Measurements from ENCODE around the gene CYP2W1. TPM values are rescaled to one million over a fixed set of nuclear protein-coding genes. Genes with fewer than 3 reads are reported as not detected.

Gene CYP2W1
- total and polyA plus RNA-seq, 2 experiments from 2014 or later = not detected

GRCh38 chr7:977326-978048, 5.5 kb upstream of the CYP2W1 start:
- WGBS, 2 experiments (ENCODE audit: low coverage in 1 of 2, low lambda C conversion rate in 2 of 2, missing lambda C conversion rate in 2 of 2) = 70 to 76% methylated on average over 17 to 19 of the region's 19 CpGs

GRCh38 chr7:978049-978346, 5.0 kb upstream of the CYP2W1 start:
- no peak overlapping the region for H2AFZ ChIP-seq
- 0 out of 2 replicates have a peak, but pooled peaks cover 5% of the 10 kb centered on the region for H3F3A ChIP-seq (ENCODE audit: insufficient read depth)
- TF ChIP-seq EZH2 (IDR thresholded peaks at IDR 0.05; ENCODE audit: insufficient read depth, poor library complexity, severe bottlenecking) = no peak
- H3K4me3 ChIP-seq = no peak overlapping the region
- H3K36me3 ChIP-seq (ENCODE audit: low read depth) = 0 out of 2 replicates have a peak, but pooled peaks cover 2% of the 10 kb centered on the region
- H3K9me3 ChIP-seq (ENCODE audit: low read depth) = no peaks in the 10 kb centered on the region
- H3K27ac ChIP-seq = no peak overlapping the region
- no peak for DNase-seq
- no peaks in the 10 kb centered on the region for H4K20me1 ChIP-seq (ENCODE audit: insufficient read depth)
- no peaks in the 10 kb centered on the region for H3K27me3 ChIP-seq (replicated peaks; ENCODE audit: insufficient read depth)
- no peaks in the 10 kb centered on the region for H3K4me1 ChIP-seq (ENCODE audit: insufficient read depth)
- H3K4me2 ChIP-seq (ENCODE audit: unreplicated experiment) = no peak overlapping the region
- in situ Hi-C loops (cut with MboI) = no loop called here
- peaks cover 19% of the 10 kb centered on the region for H3K79me2 ChIP-seq (ENCODE audit: insufficient read depth)
- H3K9me2 ChIP-seq (ENCODE audit: insufficient read depth) = no peaks in the 10 kb centered on the region
- no peak overlapping the region for H3K9ac ChIP-seq
- WGBS, 2 experiments (ENCODE audit: low coverage in 1 of 2, low lambda C conversion rate in 2 of 2, missing lambda C conversion rate in 2 of 2) = 75 to 84% methylated on average over 7 of the region's 7 CpGs

More at GRCh38 chr7:977326-978048, 5.5 kb upstream of the CYP2W1 start:
- Histone ChIP-seq H3K9ac (no peak overlapping the region), H3K9me2 (ENCODE audit: insufficient read depth) (no peaks in the 10 kb centered on the region), H4K20me1 (ENCODE audit: insufficient read depth) (no peaks in the 10 kb centered on the region), H3K27me3 (replicated peaks; ENCODE audit: insufficient read depth) (no peaks in the 10 kb centered on the region), H3K9me3 (ENCODE audit: low read depth) (no peaks in the 10 kb centered on the region), H3K36me3 (ENCODE audit: low read depth) (peaks cover 7% of the 10 kb centered on the region; the same call in 1 of the 2 replicates), H2AFZ (no peak overlapping the region), H3K79me2 (ENCODE audit: insufficient read depth) (peaks cover 24% of the 10 kb centered on the region), H3F3A (ENCODE audit: insufficient read depth) (0 out of 2 replicates have a peak, but pooled peaks cover 5% of the 10 kb centered on the region), H3K4me1 (ENCODE audit: insufficient read depth) (no peaks in the 10 kb centered on the region), H3K4me2 (ENCODE audit: unreplicated experiment) (no peak overlapping the region), H3K27ac (no peak overlapping the region), H3K4me3 (no peak overlapping the region)
- TF ChIP-seq EZH2 (IDR thresholded peaks at IDR 0.05; ENCODE audit: insufficient read depth, poor library complexity, severe bottlenecking) (no peak), EZH2phosphoT487 (IDR thresholded peaks at IDR 0.05; ENCODE audit: insufficient read depth, low read depth) (no peak)
- in situ Hi-C loops (cut with MboI) = no loop called here
- DNase-seq = no peak

GRCh38 chr7:978416-979091, 4.4 kb upstream of the CYP2W1 start:
- Histone ChIP-seq H3K4me2 (ENCODE audit: unreplicated experiment) (no peak overlapping the region), H3K9me2 (ENCODE audit: insufficient read depth) (no peaks in the 10 kb centered on the region), H2AFZ (no peak overlapping the region), H3K36me3 (ENCODE audit: low read depth) (no peaks in the 10 kb centered on the region), H3K9ac (no peak overlapping the region), H3K4me3 (no peak overlapping the region), H3K9me3 (ENCODE audit: low read depth) (no peaks in the 10 kb centered on the region), H3K27me3 (replicated peaks; ENCODE audit: insufficient read depth) (no peaks in the 10 kb centered on the region), H3F3A (ENCODE audit: insufficient read depth) (0 out of 2 replicates have a peak, but pooled peaks cover 5% of the 10 kb centered on the region), H4K20me1 (ENCODE audit: insufficient read depth) (no peaks in the 10 kb centered on the region), H3K79me2 (ENCODE audit: insufficient read depth) (peaks cover 14% of the 10 kb centered on the region), H3K27ac (no peak overlapping the region), H3K4me1 (ENCODE audit: insufficient read depth) (no peaks in the 10 kb centered on the region)
- TF ChIP-seq EZH2 (IDR thresholded peaks at IDR 0.05; ENCODE audit: insufficient read depth, poor library complexity, severe bottlenecking) (no peak), EZH2phosphoT487 (IDR thresholded peaks at IDR 0.05; ENCODE audit: insufficient read depth, low read depth) (no peak)
- DNase-seq = no peak
- 73 to 74% methylated on average over 24 of the region's 24 CpGs for WGBS, 2 experiments (ENCODE audit: low coverage in 1 of 2, low lambda C conversion rate in 2 of 2, missing lambda C conversion rate in 2 of 2)
- in situ Hi-C loops (cut with MboI) = no loop called here

GRCh38 chr7:979151-979550, 3.8 kb upstream of the CYP2W1 start:
- Histone ChIP-seq H3K9ac (no peak overlapping the region), H3K4me2 (ENCODE audit: unreplicated experiment) (no peak overlapping the region), H3K36me3 (ENCODE audit: low read depth) (no peaks in the 10 kb centered on the region), H2AFZ (no peak overlapping the region), H3K27me3 (replicated peaks; ENCODE audit: insufficient read depth) (no peaks in the 10 kb centered on the region), H3K9me3 (ENCODE audit: low read depth) (no peaks in the 10 kb centered on the region), H3K4me3 (no peak overlapping the region), H3K79me2 (ENCODE audit: insufficient read depth) (peaks cover 8% of the 10 kb centered on the region), H3K9me2 (ENCODE audit: insufficient read depth) (no peaks in the 10 kb centered on the region), H3F3A (ENCODE audit: insufficient read depth) (0 out of 2 replicates have a peak, but pooled peaks cover 5% of the 10 kb centered on the region), H3K4me1 (ENCODE audit: insufficient read depth) (no peaks in the 10 kb centered on the region), H3K27ac (no peak overlapping the region), H4K20me1 (ENCODE audit: insufficient read depth) (no peaks in the 10 kb centered on the region)
- WGBS, 2 experiments (ENCODE audit: low coverage in 1 of 2, low lambda C conversion rate in 2 of 2, missing lambda C conversion rate in 2 of 2) = 78% methylated on average over 16 of the region's 16 CpGs
- DNase-seq = no peak
- TF ChIP-seq EZH2 (IDR thresholded peaks at IDR 0.05; ENCODE audit: insufficient read depth, poor library complexity, severe bottlenecking) = no peak
- TF ChIP-seq EZH2phosphoT487 (IDR thresholded peaks at IDR 0.05; ENCODE audit: insufficient read depth, low read depth) = no peak
- in situ Hi-C loops (cut with MboI) = no loop called here

Data from GM23248 (cell line).